ENCODE results near the gene CPNE1.
"Not testable (repeated sequence)": the region's sequence is repeated elsewhere in the genome, so short reads cannot be mapped to it uniquely, and the experiment has no call there.

Gene CPNE1

GRCh38 chr20:35664466-35665206 is at the start of gene CPNE1, which contains the start of gene RBM12:
Gene CPNE1 (minus strand): TSS chr20:35664900. CDS start chr20:35632923, 31,977 bp downstream.
Gene RBM12 (minus strand): TSS chr20:35664900. CDS start chr20:35655322, 9,578 bp downstream.
- peaks cover 30% of the 10 kb centered on the region for H3K4me1 ChIP-seq (ENCODE audit: control insufficient read depth, insufficient read depth, low read length)
- H3K9ac ChIP-seq (ENCODE audit: low read length), result peak within 1 kb of the TSS; percentile 98
- no peaks in the 10 kb centered on the region for H3K27me3 ChIP-seq (replicated peaks; ENCODE audit: control insufficient read depth, insufficient read depth, low read length)
- DNase-seq (ENCODE audit: low read depth), result peak; percentile 97
- H3K36me3 ChIP-seq (ENCODE audit: control insufficient read depth, insufficient read depth, low read length, severe bottlenecking), result peaks cover 17% of the 10 kb centered on the region
- no peaks in the 10 kb centered on the region for H3K9me3 ChIP-seq (ENCODE audit: control insufficient read depth, low read length)
- H3K4me3 ChIP-seq (ENCODE audit: low read length), result peak within 1 kb of the TSS; percentile 96

DNA sequence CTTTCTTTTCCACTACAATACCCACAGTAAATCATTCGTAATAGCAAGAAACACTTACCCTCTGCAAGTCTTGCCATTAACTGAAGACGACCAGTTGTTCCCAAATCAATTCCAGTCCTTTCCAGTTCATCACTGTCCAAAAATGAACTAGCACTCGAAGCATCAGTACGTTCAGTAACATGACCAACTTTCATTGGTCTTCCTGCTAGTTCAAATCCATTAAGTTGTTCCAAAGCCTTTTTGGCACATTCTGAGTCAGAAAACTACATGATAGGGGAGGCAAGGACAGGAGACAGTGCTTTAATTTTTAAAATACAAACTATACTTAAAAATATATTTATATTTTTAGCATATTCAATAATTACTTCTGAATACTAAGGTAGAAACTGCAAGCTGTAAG is 49.4 kb upstream of the CPNE1 start:
- Histone ChIP-seq H3K9me3 (ENCODE audit: control insufficient read depth, low read length) (no peaks in the 10 kb centered on the region), H3K36me3 (ENCODE audit: control insufficient read depth, insufficient read depth, low read length, severe bottlenecking) (peaks cover 98% of the 10 kb centered on the region), H3K4me1 (ENCODE audit: control insufficient read depth, insufficient read depth, low read length) (peaks cover 43% of the 10 kb centered on the region), H3K4me3 (ENCODE audit: low read length) (no peak overlapping the region), H3K9ac (ENCODE audit: low read length) (no peak overlapping the region), H3K27me3 (replicated peaks; ENCODE audit: control insufficient read depth, insufficient read depth, low read length) (no peaks in the 10 kb centered on the region)
- DNase-seq (ENCODE audit: low read depth), result no peak

- H3K4me3 ChIP-seq (ENCODE audit: low read length); H3K9me3 ChIP-seq (ENCODE audit: control insufficient read depth, low read length); DNase-seq (ENCODE audit: low read depth); H3K9ac ChIP-seq (ENCODE audit: low read length); H3K27me3 ChIP-seq (replicated peaks; ENCODE audit: control insufficient read depth, insufficient read depth, low read length): not testable (repeated sequence)
- Histone ChIP-seq H3K4me1 (ENCODE audit: control insufficient read depth, insufficient read depth, low read length) (peaks cover 44% of the 10 kb centered on the region), H3K36me3 (ENCODE audit: control insufficient read depth, insufficient read depth, low read length, severe bottlenecking) (peaks cover 98% of the 10 kb centered on the region)
Observed at GRCh38 chr20:35713120-35713519, 48.4 kb upstream of the CPNE1 start.

DNA sequence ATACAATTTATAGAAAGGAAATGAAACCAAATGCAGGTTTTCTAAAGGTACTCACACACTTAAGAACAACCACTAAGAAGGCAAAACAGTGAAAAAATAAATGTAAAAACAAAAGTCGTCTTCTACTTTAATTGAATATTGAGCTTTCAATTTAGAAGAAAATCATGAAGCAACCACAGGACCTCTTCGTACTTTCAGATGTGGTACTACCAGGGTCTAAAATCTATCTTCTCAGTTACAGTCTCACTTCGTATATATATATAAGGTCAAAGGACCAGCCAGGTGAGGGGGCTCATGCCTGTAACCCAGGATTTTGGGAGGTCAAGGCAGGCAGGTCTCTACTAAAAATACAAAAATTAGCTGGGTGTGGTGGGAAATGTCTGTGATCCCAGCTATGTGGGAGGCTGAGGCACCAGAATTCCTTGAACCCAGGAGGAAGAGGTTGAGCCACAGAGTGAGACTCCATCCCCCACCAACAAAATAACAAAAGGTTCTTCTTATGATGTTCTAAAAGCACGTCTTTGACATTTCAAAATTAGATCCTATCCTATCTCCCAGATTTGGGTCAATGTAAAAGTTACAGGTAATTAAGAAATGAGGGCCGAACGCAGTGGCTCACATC is 47.0 kb upstream of the CPNE1 start:
- DNase-seq (ENCODE audit: low read depth), result no peak
- Histone ChIP-seq H3K27me3 (replicated peaks; ENCODE audit: control insufficient read depth, insufficient read depth, low read length) (no peaks in the 10 kb centered on the region), H3K9me3 (ENCODE audit: control insufficient read depth, low read length) (no peaks in the 10 kb centered on the region), H3K4me1 (ENCODE audit: control insufficient read depth, insufficient read depth, low read length) (peaks cover 39% of the 10 kb centered on the region), H3K36me3 (ENCODE audit: control insufficient read depth, insufficient read depth, low read length, severe bottlenecking) (peaks cover 99% of the 10 kb centered on the region), H3K4me3 (ENCODE audit: low read length) (no peak overlapping the region), H3K9ac (ENCODE audit: low read length) (peak overlapping the region; percentile 36)

DNA sequence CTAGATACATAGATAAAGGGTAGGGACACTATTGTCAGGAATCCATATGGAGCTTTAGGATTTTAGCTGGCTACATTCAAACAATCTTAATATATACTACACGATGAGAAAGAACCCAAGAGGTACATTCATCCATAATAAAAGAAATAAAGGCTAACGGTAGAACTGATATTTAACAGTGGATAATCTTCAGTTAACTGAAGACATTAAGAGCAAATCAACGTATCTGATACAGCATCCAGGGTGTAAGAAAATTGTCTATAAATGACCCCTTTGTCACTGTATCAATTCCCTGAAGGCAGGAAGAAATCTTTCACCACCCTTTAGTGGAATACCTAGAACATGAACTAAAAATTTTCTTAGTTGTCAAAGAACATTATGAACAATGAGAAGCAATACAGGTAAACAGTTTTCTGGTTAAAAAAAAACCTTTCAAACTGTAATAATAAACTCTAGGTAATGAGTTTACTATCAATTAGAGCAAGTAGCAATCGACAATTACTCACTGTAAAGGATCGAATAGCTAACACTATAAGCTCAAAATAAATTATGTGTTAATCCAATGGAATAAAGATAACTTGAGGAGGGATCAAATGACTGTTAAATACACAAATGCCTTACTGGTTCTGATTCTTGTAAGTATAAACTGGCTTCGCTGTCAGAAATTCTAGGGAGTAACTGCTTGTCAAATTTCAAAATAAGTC is 46.3 kb upstream of the CPNE1 start:
- H3K4me1 ChIP-seq (ENCODE audit: control insufficient read depth, insufficient read depth, low read length), result peaks cover 39% of the 10 kb centered on the region
- H3K4me3 ChIP-seq (ENCODE audit: low read length), result no peak overlapping the region
- H3K9ac ChIP-seq (ENCODE audit: low read length), result peak overlapping the region; percentile 36
- DNase-seq (ENCODE audit: low read depth), result no peak
- no peaks in the 10 kb centered on the region for H3K9me3 ChIP-seq (ENCODE audit: control insufficient read depth, low read length)
- peaks cover 99% of the 10 kb centered on the region for H3K36me3 ChIP-seq (ENCODE audit: control insufficient read depth, insufficient read depth, low read length, severe bottlenecking)
- no peaks in the 10 kb centered on the region for H3K27me3 ChIP-seq (replicated peaks; ENCODE audit: control insufficient read depth, insufficient read depth, low read length)

DNA sequence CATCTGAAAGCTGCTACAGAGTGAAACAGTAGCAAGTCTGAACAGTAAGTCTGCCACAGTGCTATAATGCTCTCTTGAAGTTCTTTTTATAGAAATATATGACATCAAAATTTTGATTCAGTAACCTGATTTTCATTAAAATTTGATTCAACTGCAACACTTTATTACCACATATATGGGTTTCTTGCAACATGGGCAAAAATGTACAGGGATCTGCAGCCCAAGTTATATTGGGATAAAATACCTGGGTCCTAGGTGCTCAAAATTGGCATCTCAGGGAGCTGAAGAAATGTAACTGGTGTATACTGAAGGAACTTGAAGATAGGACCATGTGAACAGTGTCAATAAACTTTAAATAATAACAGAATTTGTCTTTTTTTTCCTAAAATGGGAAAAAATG is 45.3 kb upstream of the CPNE1 start:
- H3K9ac ChIP-seq (ENCODE audit: low read length), result peak overlapping the region; percentile 36
- H3K36me3 ChIP-seq (ENCODE audit: control insufficient read depth, insufficient read depth, low read length, severe bottlenecking), result peaks cover 99% of the 10 kb centered on the region
- H3K4me1 ChIP-seq (ENCODE audit: control insufficient read depth, insufficient read depth, low read length), result peaks cover 39% of the 10 kb centered on the region
- no peak overlapping the region for H3K4me3 ChIP-seq (ENCODE audit: low read length)
- no peaks in the 10 kb centered on the region for H3K9me3 ChIP-seq (ENCODE audit: control insufficient read depth, low read length)
- DNase-seq (ENCODE audit: low read depth), result no peak
- H3K27me3 ChIP-seq (replicated peaks; ENCODE audit: control insufficient read depth, insufficient read depth, low read length), result no peaks in the 10 kb centered on the region

- peaks cover 99% of the 10 kb centered on the region for H3K36me3 ChIP-seq (ENCODE audit: control insufficient read depth, insufficient read depth, low read length, severe bottlenecking)
- no peak overlapping the region for H3K4me3 ChIP-seq (ENCODE audit: low read length)
- peak overlapping the region; percentile 36 for H3K9ac ChIP-seq (ENCODE audit: low read length)
- no peaks in the 10 kb centered on the region for H3K9me3 ChIP-seq (ENCODE audit: control insufficient read depth, low read length)
- no peaks in the 10 kb centered on the region for H3K27me3 ChIP-seq (replicated peaks; ENCODE audit: control insufficient read depth, insufficient read depth, low read length)
- DNase-seq (ENCODE audit: low read depth), result no peak
- H3K4me1 ChIP-seq (ENCODE audit: control insufficient read depth, insufficient read depth, low read length), result peaks cover 39% of the 10 kb centered on the region
Observed at GRCh38 chr20:35709259-35709658, 44.6 kb upstream of the CPNE1 start.

GRCh38 chr20:35708502-35708901 is 43.8 kb upstream of the CPNE1 start:
- peak overlapping the region; percentile 23 for H3K9ac ChIP-seq (ENCODE audit: low read length)
- H3K4me3 ChIP-seq (ENCODE audit: low read length), result no peak overlapping the region
- H3K4me1 ChIP-seq (ENCODE audit: control insufficient read depth, insufficient read depth, low read length), result peaks cover 39% of the 10 kb centered on the region
- H3K9me3 ChIP-seq (ENCODE audit: control insufficient read depth, low read length), result no peaks in the 10 kb centered on the region
- H3K27me3 ChIP-seq (replicated peaks; ENCODE audit: control insufficient read depth, insufficient read depth, low read length), result no peaks in the 10 kb centered on the region
- no peak for DNase-seq (ENCODE audit: low read depth)
- H3K36me3 ChIP-seq (ENCODE audit: control insufficient read depth, insufficient read depth, low read length, severe bottlenecking), result peaks cover 99% of the 10 kb centered on the region

GRCh38 chr20:35706591-35707529 is 42.2 kb upstream of the CPNE1 start:
- not testable (repeated sequence) for H3K9me3 ChIP-seq (ENCODE audit: control insufficient read depth, low read length); H3K9ac ChIP-seq (ENCODE audit: low read length); DNase-seq (ENCODE audit: low read depth); H3K27me3 ChIP-seq (replicated peaks; ENCODE audit: control insufficient read depth, insufficient read depth, low read length); H3K4me3 ChIP-seq (ENCODE audit: low read length)
- Histone ChIP-seq H3K36me3 (ENCODE audit: control insufficient read depth, insufficient read depth, low read length, severe bottlenecking) (peaks cover 100% of the 10 kb centered on the region), H3K4me1 (ENCODE audit: control insufficient read depth, insufficient read depth, low read length) (peaks cover 45% of the 10 kb centered on the region)

DNA sequence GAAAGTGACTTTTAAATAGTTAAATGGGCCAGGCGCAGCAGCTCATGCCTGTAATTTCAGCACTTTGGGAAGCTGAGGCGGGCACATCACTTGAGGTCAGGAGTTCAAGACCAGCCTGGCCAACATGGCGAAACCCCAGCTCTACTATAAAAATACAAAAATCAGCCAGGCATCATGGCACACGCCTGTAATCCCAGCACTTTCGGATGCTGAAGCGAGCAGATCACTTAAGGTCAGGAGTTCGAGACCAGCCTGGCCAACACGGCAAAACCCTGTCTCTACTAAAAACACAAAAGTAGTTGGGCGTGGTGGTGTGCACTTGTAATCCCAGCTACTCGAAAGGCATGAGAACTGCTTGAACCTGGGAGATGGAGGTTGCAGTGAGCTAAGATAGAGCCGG is 41.2 kb upstream of the CPNE1 start:
- not testable (repeated sequence) for H3K9me3 ChIP-seq (ENCODE audit: control insufficient read depth, low read length); H3K27me3 ChIP-seq (replicated peaks; ENCODE audit: control insufficient read depth, insufficient read depth, low read length); H3K9ac ChIP-seq (ENCODE audit: low read length); H3K4me3 ChIP-seq (ENCODE audit: low read length); DNase-seq (ENCODE audit: low read depth)
- H3K36me3 ChIP-seq (ENCODE audit: control insufficient read depth, insufficient read depth, low read length, severe bottlenecking), result peaks cover 98% of the 10 kb centered on the region
- H3K4me1 ChIP-seq (ENCODE audit: control insufficient read depth, insufficient read depth, low read length), result peaks cover 42% of the 10 kb centered on the region

Data from adipocyte (in vitro differentiated cells).